Muscle layer of duodenum (tissue), 2 donors: ENCODE measurements around the gene SH2D1B.

ENCODE experiments used
- H3K27ac ChIP-seq: one replicate; pipeline ENCODE4 v1.7.0; 2013; ENCODE audit warnings: mild to moderate bottlenecking, low read length
- H3K27me3 ChIP-seq: one replicate; pipeline ENCODE4 v1.7.0; 2013; ENCODE audit warnings: low read depth, mild to moderate bottlenecking, control low read depth, low read length
- H3K36me3 ChIP-seq, 2 donors: one replicate each; pipeline ENCODE4 v1.7.0; 2013; ENCODE audit warnings: low read length in 2 of 2, control low read depth in 1 of 2, mild to moderate bottlenecking in 1 of 2; ENCODE audit not compliant: insufficient read depth in 2 of 2, control insufficient read depth in 1 of 2
- H3K4me1 ChIP-seq, 2 donors: one replicate each; pipeline ENCODE4 v1.7.0; 2013; ENCODE audit warnings: low read length in 2 of 2, mild to moderate bottlenecking in 2 of 2, control low read depth in 1 of 2, moderate library complexity in 1 of 2; ENCODE audit not compliant: insufficient read depth in 2 of 2, control insufficient read depth in 1 of 2
- H3K4me3 ChIP-seq, 2 donors: one replicate each; pipeline ENCODE4 v1.7.0; 2013; ENCODE audit warnings: low read length in 2 of 2, low read depth in 1 of 2, mild to moderate bottlenecking in 1 of 2
- H3K9me3 ChIP-seq, 2 donors: one replicate each; pipeline ENCODE4 v1.7.0; 2013; ENCODE audit warnings: low read length in 2 of 2, control low read depth in 1 of 2, mild to moderate bottlenecking in 1 of 2; ENCODE audit not compliant: control insufficient read depth in 1 of 2
- donor health status: healthy.

The SH2D1B gene

DNA sequence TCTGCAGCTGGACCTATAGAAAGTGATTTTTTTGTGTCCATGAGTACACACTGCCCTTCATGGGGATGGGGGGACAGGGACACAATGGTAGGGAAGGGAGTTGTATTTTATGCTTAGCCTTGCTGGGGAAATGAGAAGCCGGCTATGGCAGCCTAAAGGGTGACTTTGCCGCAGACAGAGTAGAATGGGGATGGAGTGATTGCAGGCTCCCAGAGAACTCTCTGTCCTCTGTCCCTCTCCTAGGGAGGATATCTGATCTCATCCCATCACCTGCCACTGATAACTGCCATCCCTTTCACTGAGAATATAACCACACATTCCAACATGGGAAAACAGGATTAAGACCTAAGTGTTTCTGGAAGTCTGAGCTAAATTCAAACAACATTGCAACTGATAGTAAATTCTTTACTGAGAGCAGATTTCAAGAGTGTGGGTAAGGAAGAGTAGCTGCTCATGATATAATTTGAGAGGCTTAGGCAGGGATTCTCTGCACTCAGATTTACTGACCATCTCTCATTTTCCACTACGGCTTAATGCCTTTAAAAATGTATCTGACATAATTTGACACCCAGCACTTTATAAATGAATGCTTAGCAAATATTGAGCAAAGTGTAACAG is 13.9 kb downstream of the SH2D1B start:
- no peak overlapping the region for H3K4me3 ChIP-seq
- no peaks in the 10 kb centered on the region for H3K4me1 ChIP-seq
- no peaks in the 10 kb centered on the region for H3K27me3 ChIP-seq
- H3K36me3 ChIP-seq: no peaks in the 10 kb centered on the region
- no peaks in the 10 kb centered on the region for H3K9me3 ChIP-seq
- no peak overlapping the region for H3K27ac ChIP-seq

DNA sequence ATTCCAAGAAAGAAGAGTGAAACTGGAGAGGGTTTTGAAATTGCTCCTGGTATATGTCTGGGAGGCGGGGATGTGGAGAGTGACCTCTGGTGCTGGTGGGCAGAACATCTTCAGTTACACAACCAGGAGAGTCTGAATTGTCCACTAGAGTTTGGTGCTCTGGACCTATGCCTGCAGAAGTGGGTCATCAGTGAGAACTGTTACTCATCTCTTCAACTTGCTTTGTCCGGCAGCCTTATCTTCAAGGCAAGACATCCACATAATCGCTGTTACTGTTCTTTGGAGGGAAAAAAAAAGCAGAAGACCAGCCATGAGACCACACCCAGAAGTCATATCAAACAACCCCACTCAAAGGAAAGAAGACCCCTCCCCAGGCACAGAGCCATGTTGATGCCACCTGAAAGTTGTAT is 14.9 kb downstream of the SH2D1B start:
- Histone ChIP-seq H3K4me1 (no peaks in the 10 kb centered on the region), H3K4me3 (no peak overlapping the region), H3K9me3 (no peaks in the 10 kb centered on the region)

DNA sequence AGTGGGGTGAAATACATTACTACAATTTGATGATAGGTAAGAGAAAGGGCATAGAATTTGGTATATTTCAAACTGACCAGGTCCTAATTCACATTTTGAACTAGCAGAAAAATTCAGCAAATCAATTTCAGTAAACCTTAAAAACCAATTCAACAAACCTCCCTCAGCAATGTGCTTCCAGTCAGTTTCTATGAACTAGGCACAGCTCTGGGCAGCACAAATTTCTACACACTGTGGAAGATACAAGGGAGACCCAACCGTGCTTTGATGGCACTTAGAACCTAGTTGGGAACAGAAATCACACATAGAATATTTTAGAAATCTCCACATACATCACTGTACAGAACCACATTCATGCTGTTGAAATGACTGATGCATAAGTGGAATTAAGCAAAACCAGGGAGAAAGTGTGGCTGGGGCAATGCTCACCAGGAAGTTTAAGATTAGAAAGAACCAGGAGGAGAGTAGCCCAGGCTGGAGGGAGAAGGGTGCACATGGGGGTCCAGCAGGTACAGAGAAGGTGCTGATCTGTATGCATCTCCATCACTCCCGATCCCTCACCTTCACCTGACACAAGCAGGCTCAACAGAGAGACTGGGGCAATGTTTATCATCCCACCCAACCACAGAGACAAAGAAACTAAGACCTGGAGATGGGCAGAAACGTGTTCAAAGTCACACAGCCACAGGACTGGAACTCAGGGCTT is 15.6 kb downstream of the SH2D1B start:
- no peak overlapping the region for H3K4me3 ChIP-seq
- H3K27me3 ChIP-seq: no peaks in the 10 kb centered on the region
- H3K36me3 ChIP-seq: no peaks in the 10 kb centered on the region
- no peak overlapping the region for H3K27ac ChIP-seq
- H3K9me3 ChIP-seq: no peaks in the 10 kb centered on the region
- H3K4me1 ChIP-seq: peaks cover 0 to 5% of the 10 kb centered on the region in 2 donors

More for the DNA sequence above, 14.9 kb downstream of the SH2D1B start:
- H3K27me3 ChIP-seq: no peaks in the 10 kb centered on the region
- H3K27ac ChIP-seq: no peak overlapping the region
- H3K36me3 ChIP-seq: no peaks in the 10 kb centered on the region

- Histone ChIP-seq H3K4me3 (peak overlapping the region in 1 of 2 donors; percentile 14), H3K36me3 (no peaks in the 10 kb centered on the region), H3K4me1 (peaks cover 0 to 6% of the 10 kb centered on the region in 2 donors), H3K9me3 (no peaks in the 10 kb centered on the region), H3K27me3 (no peaks in the 10 kb centered on the region), H3K27ac (no peak overlapping the region)
These were observed 20.0 kb downstream of the SH2D1B start for GRCh38 chr1:162391790-162392563.

DNA sequence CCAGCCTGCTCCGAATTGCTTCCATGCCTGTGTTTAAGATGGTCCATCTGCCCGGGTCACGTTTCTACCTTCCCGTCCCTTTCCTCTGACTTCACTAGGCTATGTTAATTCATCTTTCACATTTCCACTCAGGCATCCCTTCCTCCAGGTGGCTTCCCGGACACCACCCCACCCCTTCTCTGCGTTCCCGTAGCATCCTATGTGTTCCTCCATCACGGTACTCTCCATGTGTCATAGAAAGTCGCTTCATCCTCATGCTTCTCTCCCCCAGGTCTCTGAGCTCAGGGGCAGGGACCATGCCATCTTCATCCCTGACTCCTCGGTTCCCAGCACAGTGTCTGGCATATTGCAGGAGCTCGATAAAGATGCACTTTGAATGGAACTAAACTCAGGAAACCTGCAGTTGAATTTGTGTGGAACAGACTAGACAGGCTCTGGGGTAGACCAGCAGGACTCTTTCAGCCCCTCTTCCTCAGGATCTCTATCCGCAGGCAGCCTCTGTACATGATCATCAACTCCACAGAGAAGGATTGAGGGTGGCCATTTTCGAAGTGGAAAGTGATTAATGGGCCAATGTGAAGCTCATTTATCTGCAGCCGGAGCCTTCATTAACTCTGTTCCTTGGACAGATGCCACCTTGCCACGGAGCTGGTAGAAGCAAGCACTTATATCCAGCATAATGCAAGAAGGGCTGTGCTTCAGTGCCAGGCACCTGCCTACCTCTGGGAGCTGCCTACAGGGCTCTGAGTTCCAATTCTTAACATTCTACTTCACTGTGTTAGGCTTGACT is 21.3 kb downstream of the SH2D1B start:
- no peaks in the 10 kb centered on the region for H3K9me3 ChIP-seq
- peaks cover 0 to 6% of the 10 kb centered on the region in 2 donors for H3K4me1 ChIP-seq
- H3K27ac ChIP-seq: no peak overlapping the region
- H3K4me3 ChIP-seq: no peak overlapping the region
- H3K36me3 ChIP-seq: no peaks in the 10 kb centered on the region
- no peaks in the 10 kb centered on the region for H3K27me3 ChIP-seq

- Histone ChIP-seq H3K4me3 (no peak overlapping the region), H3K9me3 (no peaks in the 10 kb centered on the region), H3K36me3 (no peaks in the 10 kb centered on the region), H3K27me3 (no peaks in the 10 kb centered on the region), H3K4me1 (peaks cover 0 to 6% of the 10 kb centered on the region in 2 donors), H3K27ac (no peak overlapping the region)
These were observed 22.0 kb downstream of the SH2D1B start for GRCh38 chr1:162389971-162390370.

GRCh38 chr1:162389021-162389818 is 22.7 kb downstream of the SH2D1B start:
- no peaks in the 10 kb centered on the region for H3K36me3 ChIP-seq
- H3K4me1 ChIP-seq: peaks cover 0 to 6% of the 10 kb centered on the region in 2 donors
- H3K9me3 ChIP-seq: no peaks in the 10 kb centered on the region
- no peak overlapping the region for H3K27ac ChIP-seq
- H3K4me3 ChIP-seq: no peak overlapping the region
- no peaks in the 10 kb centered on the region for H3K27me3 ChIP-seq

- Histone ChIP-seq H3K27me3 (no peaks in the 10 kb centered on the region), H3K36me3 (no peaks in the 10 kb centered on the region), H3K27ac (no peak overlapping the region), H3K4me1 (peaks cover 0 to 6% of the 10 kb centered on the region in 2 donors), H3K9me3 (no peaks in the 10 kb centered on the region), H3K4me3 (no peak overlapping the region)
These were observed 23.3 kb downstream of the SH2D1B start for GRCh38 chr1:162388615-162389014.

DNA sequence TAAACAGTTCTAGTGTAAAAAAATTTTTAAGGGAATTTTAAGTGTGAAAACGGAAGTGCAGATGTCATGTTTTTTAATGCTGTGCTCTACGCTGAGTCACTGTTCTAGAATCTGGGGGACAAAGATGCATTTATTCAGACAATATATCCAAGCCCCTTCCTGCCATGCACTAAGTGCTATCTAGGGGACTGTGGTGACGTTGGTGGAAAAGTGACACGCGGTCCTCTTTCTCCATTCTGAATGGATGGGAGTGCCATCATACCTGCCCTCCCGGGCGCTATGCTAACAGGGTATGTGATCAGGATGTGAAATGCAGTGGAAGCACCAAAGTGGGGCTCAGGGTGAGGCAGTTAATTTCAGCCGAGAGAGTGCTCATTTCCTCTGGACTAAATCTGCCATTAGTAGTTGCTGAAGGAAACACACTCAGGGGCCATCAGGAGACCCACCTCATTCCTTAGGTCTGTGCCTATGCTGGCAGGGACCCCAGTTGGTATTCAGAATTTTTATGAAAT is 23.8 kb downstream of the SH2D1B start:
- no peaks in the 10 kb centered on the region for H3K27me3 ChIP-seq
- H3K36me3 ChIP-seq: no peaks in the 10 kb centered on the region
- no peak overlapping the region for H3K4me3 ChIP-seq
- peaks cover 0 to 6% of the 10 kb centered on the region in 2 donors for H3K4me1 ChIP-seq
- H3K27ac ChIP-seq: no peak overlapping the region
- H3K9me3 ChIP-seq: no peaks in the 10 kb centered on the region

GRCh38 chr1:162387226-162388082 is 24.5 kb downstream of the SH2D1B start:
- H3K4me1 ChIP-seq: peaks cover 0 to 6% of the 10 kb centered on the region in 2 donors
- H3K9me3 ChIP-seq: no peaks in the 10 kb centered on the region
- no peaks in the 10 kb centered on the region for H3K36me3 ChIP-seq
- H3K4me3 ChIP-seq: no peak overlapping the region
- H3K27ac ChIP-seq: no peak overlapping the region
- no peaks in the 10 kb centered on the region for H3K27me3 ChIP-seq
